ENCODE data around the gene CSNK2B. TPM values are rescaled to one million over a fixed set of nuclear protein-coding genes. Genes with fewer than 3 reads are reported as not detected.
A peak's percentile ranks its signal among the peaks of the same experiment; 100 is the strongest.

Gene CSNK2B
- total and polyA plus RNA-seq, 9 of the 15 experiments (the other 6 are each of a cell fraction or from before 2014, with no cell fraction given) = 120 to 1,126 (median 529) TPM

DNA sequence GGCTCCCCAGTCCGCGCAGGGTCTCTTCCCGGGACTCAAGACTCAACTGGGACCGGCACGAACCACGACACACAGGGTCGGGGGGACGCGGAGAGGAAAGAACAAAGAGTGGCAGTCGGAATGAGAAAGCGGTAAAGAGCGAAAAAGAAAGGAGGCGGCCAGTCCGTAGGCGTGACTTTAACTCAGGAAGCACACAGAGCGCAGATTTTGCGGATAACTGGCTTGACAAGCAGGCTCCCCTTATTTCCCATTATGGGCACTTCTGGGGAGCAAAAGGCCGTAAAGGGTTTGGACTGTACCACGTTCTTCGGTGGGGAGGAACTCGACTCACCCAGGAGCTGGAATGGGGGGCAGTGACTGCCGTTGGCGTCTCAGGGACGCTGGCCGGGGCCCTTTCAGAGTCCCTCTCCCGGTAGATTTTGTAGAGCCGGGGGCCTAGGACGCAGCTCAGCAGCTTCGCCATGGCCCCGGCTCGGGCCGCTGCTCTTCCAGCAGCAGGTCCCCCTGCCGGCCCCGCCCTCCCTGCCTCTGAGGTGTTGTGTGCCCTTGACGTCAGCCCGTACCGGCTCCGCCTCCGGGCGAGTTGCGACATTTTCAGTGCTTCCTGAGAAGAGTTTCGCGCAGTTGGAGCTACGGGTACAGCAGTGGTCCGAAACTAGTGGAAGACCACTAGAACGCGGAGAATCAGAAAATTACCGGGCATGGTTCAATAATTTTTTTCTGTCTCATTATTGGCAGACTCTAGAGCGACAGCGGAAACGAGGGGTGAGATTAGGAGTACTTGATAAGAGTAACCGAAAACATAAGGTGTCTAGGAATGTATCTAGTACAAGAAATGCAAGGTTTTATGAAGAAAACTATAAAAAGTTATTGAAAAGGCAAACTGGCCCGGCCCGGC lies 37.2 kb downstream of the CSNK2B start, which contains the start of gene ABHD16A (continued):
- TF ChIP-seq, protein P1, sequence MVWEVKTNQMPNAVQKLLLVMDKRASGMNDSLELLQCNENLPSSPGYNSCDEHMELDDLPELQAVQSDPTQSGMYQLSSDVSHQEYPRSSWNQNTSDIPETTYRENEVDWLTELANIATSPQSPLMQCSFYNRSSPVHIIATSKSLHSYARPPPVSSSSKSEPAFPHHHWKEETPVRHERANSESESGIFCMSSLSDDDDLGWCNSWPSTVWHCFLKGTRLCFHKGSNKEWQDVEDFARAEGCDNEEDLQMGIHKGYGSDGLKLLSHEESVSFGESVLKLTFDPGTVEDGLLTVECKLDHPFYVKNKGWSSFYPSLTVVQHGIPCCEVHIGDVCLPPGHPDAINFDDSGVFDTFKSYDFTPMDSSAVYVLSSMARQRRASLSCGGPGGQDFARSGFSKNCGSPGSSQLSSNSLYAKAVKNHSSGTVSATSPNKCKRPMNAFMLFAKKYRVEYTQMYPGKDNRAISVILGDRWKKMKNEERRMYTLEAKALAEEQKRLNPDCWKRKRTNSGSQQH (CRISPR knock-in tag; IDR thresholded peaks at IDR 0.05) = no peak; the same call in 1 of the 2 replicates
- TF ChIP-seq RBM17 (IDR thresholded peaks at IDR 0.05; ENCODE audit: borderline replicate concordance, low read depth, low read length) (no peak), KDM4B (IDR thresholded peaks at IDR 0.05; ENCODE audit: borderline replicate concordance in 2 of 2, low read depth in 1 of 2) (peak in 1 of 2 experiments; percentile 85; a peak in 1 of 4 replicates), ZNF644 (tag; IDR thresholded peaks at IDR 0.05; ENCODE audit: low read depth) (0 out of 2 replicates have a peak, but pooled peaks have one; percentile 40), HDGF (IDR thresholded peaks at IDR 0.05) (no peak), MAFF (IDR thresholded peaks at IDR 0.05; ENCODE audit: low read length) (peak; percentile 61)
- TF ChIP-seq, protein P2, sequence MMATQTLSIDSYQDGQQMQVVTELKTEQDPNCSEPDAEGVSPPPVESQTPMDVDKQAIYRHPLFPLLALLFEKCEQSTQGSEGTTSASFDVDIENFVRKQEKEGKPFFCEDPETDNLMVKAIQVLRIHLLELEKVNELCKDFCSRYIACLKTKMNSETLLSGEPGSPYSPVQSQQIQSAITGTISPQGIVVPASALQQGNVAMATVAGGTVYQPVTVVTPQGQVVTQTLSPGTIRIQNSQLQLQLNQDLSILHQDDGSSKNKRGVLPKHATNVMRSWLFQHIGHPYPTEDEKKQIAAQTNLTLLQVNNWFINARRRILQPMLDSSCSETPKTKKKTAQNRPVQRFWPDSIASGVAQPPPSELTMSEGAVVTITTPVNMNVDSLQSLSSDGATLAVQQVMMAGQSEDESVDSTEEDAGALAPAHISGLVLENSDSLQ (IDR thresholded peaks at IDR 0.05) = peak; percentile 65
- TF ChIP-seq, protein P3, sequence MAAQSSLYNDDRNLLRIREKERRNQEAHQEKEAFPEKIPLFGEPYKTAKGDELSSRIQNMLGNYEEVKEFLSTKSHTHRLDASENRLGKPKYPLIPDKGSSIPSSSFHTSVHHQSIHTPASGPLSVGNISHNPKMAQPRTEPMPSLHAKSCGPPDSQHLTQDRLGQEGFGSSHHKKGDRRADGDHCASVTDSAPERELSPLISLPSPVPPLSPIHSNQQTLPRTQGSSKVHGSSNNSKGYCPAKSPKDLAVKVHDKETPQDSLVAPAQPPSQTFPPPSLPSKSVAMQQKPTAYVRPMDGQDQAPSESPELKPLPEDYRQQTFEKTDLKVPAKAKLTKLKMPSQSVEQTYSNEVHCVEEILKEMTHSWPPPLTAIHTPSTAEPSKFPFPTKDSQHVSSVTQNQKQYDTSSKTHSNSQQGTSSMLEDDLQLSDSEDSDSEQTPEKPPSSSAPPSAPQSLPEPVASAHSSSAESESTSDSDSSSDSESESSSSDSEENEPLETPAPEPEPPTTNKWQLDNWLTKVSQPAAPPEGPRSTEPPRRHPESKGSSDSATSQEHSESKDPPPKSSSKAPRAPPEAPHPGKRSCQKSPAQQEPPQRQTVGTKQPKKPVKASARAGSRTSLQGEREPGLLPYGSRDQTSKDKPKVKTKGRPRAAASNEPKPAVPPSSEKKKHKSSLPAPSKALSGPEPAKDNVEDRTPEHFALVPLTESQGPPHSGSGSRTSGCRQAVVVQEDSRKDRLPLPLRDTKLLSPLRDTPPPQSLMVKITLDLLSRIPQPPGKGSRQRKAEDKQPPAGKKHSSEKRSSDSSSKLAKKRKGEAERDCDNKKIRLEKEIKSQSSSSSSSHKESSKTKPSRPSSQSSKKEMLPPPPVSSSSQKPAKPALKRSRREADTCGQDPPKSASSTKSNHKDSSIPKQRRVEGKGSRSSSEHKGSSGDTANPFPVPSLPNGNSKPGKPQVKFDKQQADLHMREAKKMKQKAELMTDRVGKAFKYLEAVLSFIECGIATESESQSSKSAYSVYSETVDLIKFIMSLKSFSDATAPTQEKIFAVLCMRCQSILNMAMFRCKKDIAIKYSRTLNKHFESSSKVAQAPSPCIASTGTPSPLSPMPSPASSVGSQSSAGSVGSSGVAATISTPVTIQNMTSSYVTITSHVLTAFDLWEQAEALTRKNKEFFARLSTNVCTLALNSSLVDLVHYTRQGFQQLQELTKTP (IDR thresholded peaks at IDR 0.05; ENCODE audit: low read depth in 1 of 2, partially characterized antibody in 2 of 2) = peak; percentile 54 to 99
- TF ChIP-seq, protein P4, sequence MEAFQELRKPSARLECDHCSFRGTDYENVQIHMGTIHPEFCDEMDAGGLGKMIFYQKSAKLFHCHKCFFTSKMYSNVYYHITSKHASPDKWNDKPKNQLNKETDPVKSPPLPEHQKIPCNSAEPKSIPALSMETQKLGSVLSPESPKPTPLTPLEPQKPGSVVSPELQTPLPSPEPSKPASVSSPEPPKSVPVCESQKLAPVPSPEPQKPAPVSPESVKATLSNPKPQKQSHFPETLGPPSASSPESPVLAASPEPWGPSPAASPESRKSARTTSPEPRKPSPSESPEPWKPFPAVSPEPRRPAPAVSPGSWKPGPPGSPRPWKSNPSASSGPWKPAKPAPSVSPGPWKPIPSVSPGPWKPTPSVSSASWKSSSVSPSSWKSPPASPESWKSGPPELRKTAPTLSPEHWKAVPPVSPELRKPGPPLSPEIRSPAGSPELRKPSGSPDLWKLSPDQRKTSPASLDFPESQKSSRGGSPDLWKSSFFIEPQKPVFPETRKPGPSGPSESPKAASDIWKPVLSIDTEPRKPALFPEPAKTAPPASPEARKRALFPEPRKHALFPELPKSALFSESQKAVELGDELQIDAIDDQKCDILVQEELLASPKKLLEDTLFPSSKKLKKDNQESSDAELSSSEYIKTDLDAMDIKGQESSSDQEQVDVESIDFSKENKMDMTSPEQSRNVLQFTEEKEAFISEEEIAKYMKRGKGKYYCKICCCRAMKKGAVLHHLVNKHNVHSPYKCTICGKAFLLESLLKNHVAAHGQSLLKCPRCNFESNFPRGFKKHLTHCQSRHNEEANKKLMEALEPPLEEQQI (IDR thresholded peaks at IDR 0.05) = no peak
- TF ChIP-seq, protein P5, sequence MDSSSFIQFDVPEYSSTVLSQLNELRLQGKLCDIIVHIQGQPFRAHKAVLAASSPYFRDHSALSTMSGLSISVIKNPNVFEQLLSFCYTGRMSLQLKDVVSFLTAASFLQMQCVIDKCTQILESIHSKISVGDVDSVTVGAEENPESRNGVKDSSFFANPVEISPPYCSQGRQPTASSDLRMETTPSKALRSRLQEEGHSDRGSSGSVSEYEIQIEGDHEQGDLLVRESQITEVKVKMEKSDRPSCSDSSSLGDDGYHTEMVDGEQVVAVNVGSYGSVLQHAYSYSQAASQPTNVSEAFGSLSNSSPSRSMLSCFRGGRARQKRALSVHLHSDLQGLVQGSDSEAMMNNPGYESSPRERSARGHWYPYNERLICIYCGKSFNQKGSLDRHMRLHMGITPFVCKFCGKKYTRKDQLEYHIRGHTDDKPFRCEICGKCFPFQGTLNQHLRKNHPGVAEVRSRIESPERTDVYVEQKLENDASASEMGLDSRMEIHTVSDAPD (CRISPR knock-in tag; IDR thresholded peaks at IDR 0.05) = no peak
